ENCODE results near the gene VEGFC.

Gene VEGFC

DNA sequence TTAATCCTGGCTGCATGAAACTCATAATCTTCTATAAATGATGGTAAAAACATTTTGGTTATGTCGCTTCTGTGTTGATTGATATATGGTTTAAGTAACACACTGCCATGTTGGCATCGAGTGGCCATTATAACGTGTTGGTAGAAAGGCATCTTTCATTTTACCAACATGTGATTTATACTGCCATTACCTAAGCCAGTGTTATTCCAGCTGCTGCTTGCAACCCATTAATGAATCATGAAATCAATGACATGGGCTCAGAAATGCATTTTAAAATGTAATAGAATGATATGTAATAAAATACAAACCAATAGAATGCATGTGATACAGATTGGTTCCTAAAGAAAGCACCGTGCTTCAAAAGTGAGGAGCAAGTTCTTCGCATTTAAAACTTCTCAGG lies 102.0 kb downstream of the VEGFC start:
- no peak for DNase-seq

DNA sequence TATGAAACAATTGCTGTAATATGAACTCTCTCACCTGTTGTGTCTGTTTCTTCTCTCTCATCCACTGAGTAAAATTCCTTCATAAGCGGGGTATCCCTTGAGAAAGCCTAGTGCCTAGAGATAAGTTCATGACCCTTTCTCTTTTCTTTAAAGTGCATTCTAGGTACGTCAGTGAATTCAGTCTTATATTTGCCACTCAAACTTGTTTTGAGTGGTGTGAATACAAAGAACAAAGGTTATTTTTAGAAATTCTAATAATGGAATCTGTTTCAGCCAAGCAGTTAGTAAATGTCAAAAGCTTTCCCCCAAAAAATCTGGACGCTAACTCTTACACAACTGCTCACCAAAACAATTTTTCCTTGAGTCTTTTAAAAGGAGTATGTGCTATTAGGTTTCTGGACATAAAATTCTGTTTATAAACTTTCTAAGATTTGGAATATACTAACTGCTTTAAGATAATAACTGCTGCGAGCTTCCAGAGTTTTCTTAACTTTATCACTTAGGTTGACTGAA lies 112.0 kb downstream of the VEGFC start:
- no peak for DNase-seq

DNA sequence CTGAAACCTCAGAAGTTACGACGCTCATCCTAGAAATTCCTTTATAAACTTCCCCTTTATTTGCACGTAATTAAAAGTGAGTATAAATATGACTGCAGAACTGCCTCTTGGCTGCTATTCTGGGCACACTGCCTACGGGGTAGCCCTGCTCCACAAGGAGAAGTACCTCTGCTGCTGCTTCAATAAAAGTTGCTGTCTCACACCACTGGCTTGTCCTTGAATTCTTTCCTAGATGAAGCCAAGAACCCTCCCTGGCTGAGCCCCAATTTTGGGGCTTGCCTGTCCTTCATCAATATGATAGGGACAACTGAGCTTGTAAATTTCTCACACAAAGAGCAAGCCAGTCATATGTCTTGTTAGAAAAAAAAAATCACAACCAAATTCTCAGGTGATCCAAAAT lies 115.8 kb downstream of the VEGFC start:
- DNase-seq = no peak

DNA sequence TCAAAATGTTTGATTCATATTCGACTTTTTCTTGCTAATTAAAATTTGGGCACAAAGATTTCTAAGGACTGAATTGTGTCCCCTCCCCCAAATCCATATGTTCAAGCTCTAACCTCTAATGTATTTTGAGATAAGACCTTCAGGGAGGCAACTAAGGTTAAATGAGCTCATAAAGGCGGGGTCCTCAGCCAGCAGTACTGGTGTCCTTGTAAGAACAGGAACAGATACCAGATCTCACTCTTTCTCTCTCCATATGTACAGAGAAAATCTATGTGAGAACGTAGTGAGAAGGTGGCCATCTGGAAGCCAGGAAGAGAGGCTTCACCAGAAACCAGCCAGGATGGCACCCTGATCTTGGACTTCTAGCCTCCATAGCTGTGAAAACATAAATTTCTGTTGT lies 116.9 kb downstream of the VEGFC start:
- DNase-seq = no peak

DNA sequence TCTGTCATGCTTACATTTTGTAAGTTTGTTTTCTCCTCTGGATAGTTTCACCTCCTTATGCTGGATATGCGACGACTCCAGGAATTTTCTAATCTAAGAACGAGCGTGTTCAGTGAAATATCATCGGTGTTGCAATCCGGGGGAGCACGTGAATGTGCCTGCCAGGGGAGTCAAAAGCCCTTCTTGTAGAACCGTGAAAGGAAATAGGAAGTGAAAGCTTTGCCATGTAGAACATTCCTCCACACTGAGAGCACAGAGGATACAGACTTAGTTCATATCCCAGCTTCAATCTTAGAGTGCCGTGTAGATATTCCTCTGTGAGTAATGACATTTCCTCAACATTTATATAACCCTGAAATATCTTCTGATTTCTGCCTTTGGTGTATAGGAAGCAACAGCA lies 121.2 kb downstream of the VEGFC start:
- DNase-seq = no peak

DNA sequence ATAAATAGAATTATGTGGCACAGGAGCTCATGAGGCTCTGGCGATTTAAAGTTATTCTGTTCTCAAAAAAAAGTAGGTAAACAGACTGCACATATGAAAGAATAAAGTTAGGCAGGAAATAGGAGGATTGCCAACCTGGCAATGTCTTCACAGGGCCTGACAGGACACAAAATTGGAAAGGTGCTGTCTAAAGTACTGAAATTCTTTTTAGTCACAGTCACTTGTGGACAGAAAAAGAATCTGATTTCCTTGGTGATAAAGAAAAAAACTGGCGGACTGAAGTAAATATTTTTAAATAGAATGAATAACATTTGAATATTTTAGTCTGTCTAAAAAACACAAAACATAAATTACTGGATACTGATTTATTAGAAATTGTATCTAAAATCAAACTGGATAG lies 124.4 kb downstream of the VEGFC start:
- no peak for DNase-seq

DNA sequence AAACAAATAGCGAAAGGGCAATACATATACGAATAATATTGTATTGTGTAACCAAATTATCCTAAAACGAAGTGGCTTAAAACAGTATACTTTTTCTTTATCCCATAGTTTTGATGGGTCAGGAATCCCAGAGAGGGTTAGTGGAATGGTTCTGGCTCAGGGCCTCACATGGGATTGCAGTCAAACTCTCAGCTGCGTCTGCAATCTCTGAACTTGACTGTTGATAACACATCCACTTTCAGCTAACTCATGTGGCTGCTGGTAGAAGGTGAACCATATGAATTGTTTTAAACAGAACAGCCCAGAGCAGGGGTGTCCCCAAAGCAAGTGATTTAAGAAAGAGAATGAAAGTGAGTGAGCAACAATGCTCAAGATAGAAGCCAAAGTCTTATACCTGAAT lies 127.8 kb downstream of the VEGFC start:
- DNase-seq = no peak

DNA sequence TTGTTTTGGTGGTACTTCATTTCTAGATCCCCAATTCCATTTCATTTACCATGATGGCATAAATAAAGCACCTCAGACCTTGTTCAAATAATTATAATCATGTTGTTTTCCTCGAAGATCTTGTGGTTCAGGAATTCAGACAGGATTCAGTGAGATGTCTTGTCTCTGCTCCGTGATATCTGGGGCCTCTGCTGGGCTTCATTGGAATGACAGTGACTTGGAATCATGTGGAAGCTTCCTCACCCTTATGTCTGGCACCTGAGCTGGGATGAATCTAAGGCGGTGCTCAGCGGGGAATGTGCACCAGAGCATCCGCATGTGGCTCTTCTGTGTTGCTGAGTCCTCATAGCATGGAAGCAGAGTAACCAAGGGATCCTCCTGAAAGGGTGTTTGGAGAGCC lies 132.2 kb downstream of the VEGFC start:
- no peak for DNase-seq

DNA sequence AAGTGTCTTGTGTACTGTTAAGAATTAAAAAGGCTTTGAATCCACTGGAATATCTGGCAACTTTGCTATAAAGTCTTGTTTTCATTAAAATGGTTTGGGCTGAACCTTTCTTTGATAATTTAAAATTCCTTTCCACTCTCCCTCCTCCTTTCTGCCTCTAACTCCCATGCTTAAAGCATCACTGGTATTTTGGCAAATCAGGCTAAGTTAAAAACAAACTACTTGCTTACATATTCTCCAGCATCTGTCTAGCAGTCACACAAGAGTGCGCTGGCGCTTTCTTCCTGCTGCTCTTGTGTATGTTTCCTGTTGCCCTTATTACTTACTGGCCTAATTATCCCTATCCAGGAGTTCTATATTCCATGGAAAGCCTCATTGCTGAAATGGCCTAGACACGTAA lies 136.6 kb downstream of the VEGFC start:
- DNase-seq = no peak

DNA sequence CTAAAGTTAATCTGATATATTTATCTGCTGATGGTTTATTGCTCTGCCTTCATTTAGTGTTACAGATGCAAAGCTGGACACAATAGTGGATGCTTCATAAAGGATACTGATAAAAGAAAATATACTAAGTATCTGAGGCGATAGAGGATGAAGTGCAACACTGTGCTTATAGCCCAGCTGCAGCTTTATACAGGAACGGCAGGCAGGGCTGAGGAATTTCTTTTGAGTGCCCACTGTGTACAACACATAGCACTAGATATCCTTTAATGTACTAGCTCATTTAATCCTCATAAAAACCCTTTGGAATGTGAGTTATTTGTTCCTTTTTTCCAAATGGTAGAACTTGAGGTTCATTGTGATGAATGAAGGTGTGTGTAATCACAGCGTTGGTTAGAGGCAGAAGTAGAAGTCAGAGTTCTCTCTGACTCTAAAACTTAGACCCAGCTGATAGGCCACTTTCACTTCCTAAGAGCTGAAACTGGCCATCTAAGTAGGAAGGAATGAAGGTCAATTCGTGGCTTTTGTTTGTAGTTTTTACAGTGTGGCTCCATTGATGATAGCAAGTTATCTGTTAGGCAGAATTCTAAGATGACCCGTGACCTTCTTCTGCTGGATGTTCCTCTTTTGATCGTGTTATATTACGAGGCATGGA lies 138.0 kb downstream of the VEGFC start:
- no peak for DNase-seq

DNA sequence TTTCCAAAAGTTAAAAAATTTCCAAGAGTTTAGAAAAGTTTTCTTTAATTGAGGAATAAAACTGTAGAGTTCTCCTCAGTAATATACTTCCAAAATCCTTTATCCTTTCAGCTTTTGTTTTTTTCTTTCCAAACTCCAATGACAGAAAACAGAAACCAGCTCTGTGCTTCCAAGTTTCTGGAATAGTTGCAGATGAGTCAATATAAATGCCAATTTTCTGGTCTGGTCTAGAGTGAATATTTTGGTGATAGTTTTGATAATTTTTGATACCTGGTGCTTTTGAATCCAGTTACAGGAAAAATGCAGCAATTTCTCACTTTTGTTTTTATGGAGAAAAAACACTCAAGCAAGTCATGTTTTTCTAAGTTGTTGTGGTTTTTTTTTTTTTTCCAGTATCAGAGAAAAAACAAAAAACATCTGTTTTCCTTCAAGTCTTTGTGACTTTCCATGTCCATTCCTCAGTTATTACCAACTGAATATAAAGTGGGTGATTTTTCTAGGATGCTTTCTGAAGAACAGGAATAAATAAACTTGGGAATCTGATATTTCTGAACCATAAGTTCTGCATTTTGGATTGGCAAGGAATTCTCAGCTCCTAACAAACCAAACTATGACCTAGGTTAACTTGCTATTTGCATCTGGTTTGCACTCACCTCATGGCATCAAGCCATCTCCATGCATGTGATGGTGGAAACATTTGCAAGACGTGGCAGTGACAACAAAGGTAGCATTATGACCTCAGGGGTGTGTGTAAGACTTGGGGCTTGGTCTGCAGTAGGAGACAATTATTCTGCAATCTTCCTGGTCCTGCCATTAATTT lies 139.1 kb downstream of the VEGFC start:
- DNase-seq = no peak

DNA sequence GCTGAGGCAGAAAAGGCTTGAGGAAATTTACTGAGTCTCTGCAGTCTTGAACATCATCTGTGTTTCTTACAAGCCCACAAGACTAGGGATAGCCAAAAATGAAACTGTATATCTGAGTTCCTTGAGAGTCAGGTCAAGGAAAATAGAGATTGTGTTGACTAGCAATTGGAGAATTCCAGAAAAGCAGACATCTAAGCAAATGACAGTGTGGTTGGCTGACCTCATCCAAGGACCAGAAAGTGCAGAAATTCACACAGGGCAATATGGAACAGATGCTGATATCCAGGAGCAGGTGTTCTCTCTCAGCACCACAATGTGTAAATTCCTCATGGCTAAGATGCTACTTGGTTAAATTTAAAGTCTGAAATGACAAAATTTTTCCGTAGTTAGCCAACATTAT lies 146.4 kb downstream of the VEGFC start:
- DNase-seq = no peak

DNA sequence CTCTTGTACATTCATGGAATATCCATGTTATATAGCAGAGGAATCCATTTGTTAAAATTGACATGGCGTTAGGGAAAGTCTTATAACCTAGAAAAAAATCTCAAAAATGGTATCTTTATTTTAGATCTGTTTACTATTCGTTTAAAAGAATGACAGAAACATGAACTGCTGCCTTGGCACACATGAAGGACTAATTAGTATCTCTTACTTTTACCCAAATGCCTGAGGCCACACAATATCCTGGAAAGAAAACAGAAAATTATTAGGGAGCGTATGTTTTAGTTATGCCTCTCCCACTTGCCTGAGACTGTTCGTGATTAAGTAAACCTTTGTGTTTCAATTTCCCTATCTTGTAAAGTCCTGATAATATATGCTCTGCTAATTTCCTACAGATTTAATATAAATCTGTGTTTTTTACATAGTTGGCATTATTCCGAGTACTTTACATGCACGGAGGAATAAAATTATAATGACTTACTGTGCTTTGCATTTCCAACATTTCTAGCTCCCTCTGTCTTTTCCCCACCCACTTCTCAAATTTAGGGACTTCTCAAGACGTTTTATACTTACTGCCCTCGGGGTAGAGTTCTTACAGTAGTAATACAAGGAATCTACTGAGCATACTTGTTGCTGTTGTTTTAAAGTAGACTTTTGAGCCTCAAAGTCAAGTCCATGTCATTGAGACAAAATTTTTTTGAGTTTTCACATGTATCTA lies 147.3 kb downstream of the VEGFC start:
- no peak for DNase-seq

DNA sequence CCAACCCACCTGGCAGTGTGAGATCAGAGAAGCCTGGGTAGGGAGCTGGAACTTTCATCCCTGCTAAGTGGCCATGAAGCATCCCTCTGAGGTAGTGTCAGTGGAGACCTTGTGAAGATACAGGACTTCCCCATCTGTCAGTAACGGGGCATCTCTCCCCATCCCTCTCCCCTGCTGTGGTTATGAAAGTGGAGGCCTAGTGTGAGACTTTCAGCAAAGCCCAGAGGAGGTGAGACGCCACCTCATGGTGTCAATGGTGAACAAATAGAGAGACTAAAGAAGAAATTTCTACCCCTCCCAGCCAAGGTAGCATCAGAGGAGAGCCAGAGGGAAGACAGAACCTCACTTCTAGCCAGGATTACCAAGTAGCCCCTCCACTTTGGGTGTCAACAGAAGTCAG lies 150.2 kb downstream of the VEGFC start:
- DNase-seq = no peak

DNA sequence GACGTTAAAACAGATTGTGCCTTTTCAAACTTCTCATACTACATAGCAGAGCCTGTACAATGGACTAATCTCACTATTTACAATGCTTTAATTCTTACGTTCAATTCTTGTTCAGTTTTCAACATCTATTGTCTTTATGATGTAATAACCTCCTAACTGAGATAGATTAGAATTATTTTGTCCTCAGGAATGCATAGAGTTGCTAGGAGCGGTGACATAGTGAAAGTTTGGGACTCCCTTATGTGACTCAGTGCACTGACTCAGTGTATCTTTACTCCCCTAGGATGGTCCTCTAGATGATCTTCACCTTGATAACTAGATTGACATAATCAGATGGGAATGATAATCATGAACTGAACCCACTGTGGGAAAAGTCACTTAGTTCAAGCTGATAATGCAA lies 151.5 kb downstream of the VEGFC start:
- no peak for DNase-seq

DNA sequence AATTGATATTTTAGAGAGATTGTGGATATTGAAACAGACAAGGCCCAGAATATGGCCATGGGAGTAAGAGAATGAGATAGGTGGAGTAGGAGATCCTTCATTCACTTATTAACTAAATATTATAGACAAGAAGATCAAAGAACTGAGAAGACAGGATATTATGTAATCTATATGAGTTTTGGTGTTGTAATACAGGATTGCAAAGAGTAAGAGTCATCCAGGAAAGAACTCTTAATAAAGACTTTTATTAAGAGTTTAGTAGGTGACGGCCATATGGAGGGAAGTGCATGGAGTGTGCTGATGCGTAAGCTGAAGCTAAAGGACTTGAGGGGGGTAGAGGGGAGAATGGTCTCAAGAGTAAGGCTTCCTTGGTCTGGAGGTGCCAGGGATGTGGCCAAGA lies 153.7 kb downstream of the VEGFC start:
- no peak for DNase-seq

DNA sequence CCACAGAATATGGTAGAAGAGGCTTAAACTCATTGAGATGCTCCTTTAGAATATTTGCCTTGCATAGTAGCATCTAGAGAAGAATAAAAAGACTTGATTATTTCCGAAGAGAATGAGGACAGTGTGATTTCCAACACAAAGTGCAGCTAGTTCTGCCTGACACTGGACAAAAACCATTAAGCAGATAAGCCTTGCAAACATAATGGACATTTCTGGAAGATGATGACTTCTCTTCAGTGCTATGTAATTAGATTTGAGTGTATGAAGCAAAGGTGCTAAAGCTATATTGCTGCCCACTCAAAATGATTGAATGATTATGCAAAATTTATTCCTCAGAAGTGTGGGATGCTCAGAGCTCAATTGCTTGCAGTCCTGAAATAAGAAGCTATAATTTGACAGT lies 156.4 kb downstream of the VEGFC start:
- DNase-seq = no peak

DNA sequence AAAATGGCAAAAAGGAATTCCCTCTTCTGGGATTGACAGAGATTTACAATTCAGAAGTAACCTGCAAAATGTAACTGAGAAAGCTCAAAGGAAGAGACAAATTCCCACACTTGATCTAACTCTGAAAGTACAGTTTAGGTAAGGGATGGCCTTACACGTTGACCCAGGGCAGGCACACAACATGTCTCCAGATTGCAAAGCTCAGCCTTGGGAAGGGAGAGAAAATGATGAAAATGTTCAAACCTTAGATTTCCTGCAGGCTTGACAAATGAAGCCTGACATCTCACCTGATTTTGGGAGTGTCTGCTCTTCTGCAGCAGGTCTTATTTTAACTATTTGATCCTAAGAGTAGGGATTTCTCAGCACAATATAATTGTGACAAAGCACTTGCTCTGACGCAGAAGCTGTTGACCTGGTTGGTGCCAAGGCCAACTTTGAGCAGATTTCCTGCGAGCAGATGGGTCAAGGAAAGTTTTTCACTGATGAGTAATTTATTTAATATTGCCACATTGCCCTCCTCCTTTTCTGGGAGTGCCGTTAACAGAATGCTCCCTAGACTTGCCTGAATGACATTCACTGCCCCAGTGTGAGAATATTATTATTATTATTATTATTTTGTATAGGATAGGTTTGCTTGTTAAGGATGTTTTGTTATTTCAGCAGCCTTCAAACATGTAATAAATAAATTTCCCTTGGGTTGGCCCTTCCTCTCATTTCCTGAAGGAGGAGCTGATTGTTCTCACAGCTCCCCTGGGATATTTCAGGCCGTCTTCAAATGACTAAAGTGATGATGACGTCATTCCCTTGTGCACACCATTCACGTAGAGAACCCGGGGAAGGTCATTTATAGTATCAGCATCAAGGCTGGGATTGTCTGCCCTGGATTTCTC lies 157.1 kb downstream of the VEGFC start:
- DNase-seq = no peak

All from amygdala (tissue), 56 donors.